H9 (cell line): ENCODE data around the gene MAST4. TPM values are rescaled to one million over a fixed set of nuclear protein-coding genes. Genes with fewer than 3 reads are reported as not detected.

Experiments used
- DNase-seq: peaks from one replicate; pipeline ENCODE4 v3.0.0-alpha.2; 2017
- H2AFZ ChIP-seq: one replicate; pipeline ENCODE4 v1.6.1; 2013; ENCODE audit warnings: mild to moderate bottlenecking, low read length, control low read depth, moderate library complexity
- H2AK5ac ChIP-seq: 2 replicates; pipeline ENCODE4 v1.6.1; 2013; ENCODE audit warnings: low read length, control low read depth, mixed read lengths; ENCODE audit not compliant: insufficient read length
- H2BK120ac ChIP-seq: one replicate; pipeline ENCODE4 v1.6.1; 2013; ENCODE audit warnings: low read depth, mild to moderate bottlenecking, low read length, control low read depth, inconsistent platforms; ENCODE audit not compliant: poor library complexity, severe bottlenecking
- H2BK12ac ChIP-seq: 2 replicates; pipeline ENCODE4 v1.6.1; 2013; ENCODE audit warnings: low read length, control low read depth, mixed read lengths, low read depth; ENCODE audit not compliant: insufficient read length
- H2BK15ac ChIP-seq: 2 replicates; pipeline ENCODE4 v1.6.1; 2013; ENCODE audit warnings: low read depth, low read length, control low read depth
- H2BK20ac ChIP-seq: one replicate; pipeline ENCODE4 v1.6.1; 2013; ENCODE audit warnings: low read depth, mild to moderate bottlenecking, low read length, control low read depth, inconsistent platforms; ENCODE audit not compliant: poor library complexity, severe bottlenecking
- H2BK5ac ChIP-seq: 2 replicates; pipeline ENCODE4 v1.6.1; 2013; ENCODE audit warnings: low read length, control low read depth, mixed read lengths; ENCODE audit not compliant: insufficient read length
- H3K14ac ChIP-seq: 2 replicates; pipeline ENCODE4 v1.6.1; 2013; ENCODE audit warnings: low read length, control low read depth; ENCODE audit not compliant: insufficient read depth
- H3K18ac ChIP-seq: 2 replicates; pipeline ENCODE4 v1.6.1; 2013; ENCODE audit warnings: low read depth, mild to moderate bottlenecking, mixed read lengths, low read length, control low read depth; ENCODE audit not compliant: insufficient read length
- H3K23ac ChIP-seq: 2 replicates; pipeline ENCODE4 v1.6.1; 2013; ENCODE audit warnings: low read length, control low read depth, mixed read lengths, low read depth; ENCODE audit not compliant: insufficient read length
- H3K23me2 ChIP-seq: 2 replicates; pipeline ENCODE4 v1.6.1; 2013; ENCODE audit warnings: low read depth, mild to moderate bottlenecking, mixed read lengths, low read length, control low read depth; ENCODE audit not compliant: insufficient read length, poor library complexity, severe bottlenecking
- H3K27ac ChIP-seq: 2 replicates; pipeline ENCODE4 v1.5.1; 2013; ENCODE audit warnings: low read length, control low read depth, mixed read lengths, low read depth; ENCODE audit not compliant: insufficient read length
- H3K27me3 ChIP-seq: 2 replicates; pipeline ENCODE4 v1.6.1; 2013; ENCODE audit warnings: low read length, control low read depth, inconsistent platforms; ENCODE audit not compliant: insufficient read depth
- H3K4ac ChIP-seq: 2 replicates; pipeline ENCODE4 v1.6.1; 2013; ENCODE audit warnings: low read depth, mild to moderate bottlenecking, control low read depth, inconsistent platforms, low read length, moderate library complexity
- H3K4me1 ChIP-seq: 2 replicates; pipeline ENCODE4 v1.6.1; 2013; ENCODE audit warnings: low read length, control low read depth, inconsistent platforms; ENCODE audit not compliant: insufficient read depth
- H3K4me2 ChIP-seq: 2 replicates; pipeline ENCODE4 v1.6.1; 2013; ENCODE audit warnings: low read length, control low read depth, mixed read lengths; ENCODE audit not compliant: insufficient read length, insufficient read depth
- H3K56ac ChIP-seq: 2 replicates; pipeline ENCODE4 v1.6.1; 2013; ENCODE audit warnings: low read depth, mild to moderate bottlenecking, mixed read lengths, low read length, control low read depth; ENCODE audit not compliant: insufficient read length
- H3K79me1 ChIP-seq: 2 replicates; pipeline ENCODE4 v1.6.1; 2013; ENCODE audit warnings: low read depth, mild to moderate bottlenecking, moderate library complexity, low read length, control low read depth, inconsistent platforms; ENCODE audit not compliant: insufficient read depth, poor library complexity, severe bottlenecking
- H3K79me2 ChIP-seq: 2 replicates; pipeline ENCODE4 v1.6.1; 2013; ENCODE audit warnings: low read length, control low read depth, inconsistent platforms; ENCODE audit not compliant: insufficient read depth
- H3K9ac ChIP-seq: 2 replicates; pipeline ENCODE4 v1.6.1; 2013; ENCODE audit warnings: low read length, control low read depth, mixed read lengths; ENCODE audit not compliant: insufficient read length; ENCODE audit errors: extremely low read depth
- H3K9me3 ChIP-seq: one replicate; pipeline ENCODE4 v1.6.1; 2013; ENCODE audit warnings: low read depth, low read length, inconsistent platforms; ENCODE audit not compliant: control insufficient read depth
- H3T11ph ChIP-seq: one replicate; pipeline ENCODE4 v1.6.1; 2013; ENCODE audit warnings: mild to moderate bottlenecking, low read length, control low read depth, inconsistent platforms
- H4K20me1 ChIP-seq: one replicate; pipeline ENCODE4 v1.6.1; 2013; ENCODE audit not compliant: control insufficient read depth, insufficient read length, insufficient read depth
- H4K5ac ChIP-seq: 2 replicates; pipeline ENCODE4 v1.6.1; 2013; ENCODE audit warnings: low read depth, mild to moderate bottlenecking, mixed read lengths, low read length, control low read depth; ENCODE audit not compliant: insufficient read length
- H4K8ac ChIP-seq: replicated peaks from 2 replicates; pipeline ENCODE4 v1.6.1; 2013; ENCODE audit warnings: low read length, control low read depth, mixed read lengths, low read depth; ENCODE audit not compliant: insufficient read length
- H4K91ac ChIP-seq: 2 replicates; pipeline ENCODE4 v1.6.1; 2013; ENCODE audit warnings: low read depth, mild to moderate bottlenecking, moderate library complexity, mixed read lengths, low read length, control low read depth; ENCODE audit not compliant: insufficient read length
- H3K27ac Mint-ChIP-seq, 3 experiments: 2 replicates in 2 of 3; 3 replicates in 1 of 3; pipeline ENCODE4 v1.8.0; 2020 to 2021; ENCODE audit warnings: mixed read lengths in 3 of 3, mild to moderate bottlenecking in 1 of 3, moderate library complexity in 1 of 3
- H3K27me3 Mint-ChIP-seq: 2 replicates; pipeline ENCODE4 v1.8.0; 2021; ENCODE audit warnings: low read depth, mild to moderate bottlenecking, moderate library complexity, mixed read lengths
- H3K36me3 Mint-ChIP-seq, 3 experiments: 2 replicates in 2 of 3; 3 replicates in 1 of 3; pipeline ENCODE4 v1.8.0; 2020 to 2021; ENCODE audit warnings: low read depth in 3 of 3, mixed read lengths in 3 of 3; ENCODE audit not compliant: insufficient read depth in 1 of 3
- H3K4me1 Mint-ChIP-seq, 2 experiments: 2 replicates each; pipeline ENCODE4 v1.8.0; 2020; ENCODE audit warnings: mixed read lengths in 2 of 2
- H3K4me3 Mint-ChIP-seq, 2 experiments: 2 replicates in 1 of 2; 3 replicates in 1 of 2; pipeline ENCODE4 v1.8.0; 2020 to 2021; ENCODE audit warnings: mild to moderate bottlenecking in 2 of 2, mixed read lengths in 2 of 2, moderate library complexity in 1 of 2
- H3K9me3 Mint-ChIP-seq, 2 experiments: 2 replicates in 1 of 2; 3 replicates in 1 of 2; pipeline ENCODE4 v1.8.0; 2020; ENCODE audit warnings: mild to moderate bottlenecking in 2 of 2, mixed read lengths in 2 of 2, moderate library complexity in 1 of 2
- CTCF ChIP-seq: fragments of 200-600 bp; sonication (generic); conservative IDR thresholded peaks from 3 replicates; pipeline ENCODE4 v1.8.0; 2021; ENCODE audit warnings: antibody characterized with exemption, mild to moderate bottlenecking
- WGBS: extraction: QIAGEN DNeasy Blood & Tissue Kit; methylation state at CpG from one replicate; pipeline ENCODE4 v1.1.7; 2013; ENCODE audit warnings: missing lambda C conversion rate, low lambda C conversion rate, mixed read lengths; ENCODE audit not compliant: insufficient read length; ENCODE audit errors: extremely low coverage; 5-methylcytosine and 5-hydroxymethylcytosine counted together
- total RNA-seq: library from RNA; stranded (reverse); gene quantifications from 2 replicates; pipeline ENCODE4 v1.2.1, GENCODE V29; 2021

MAST4 gene
- total RNA-seq, 1 experiment from 2014 or later, result 3.7 TPM

- Histone ChIP-seq H3K23me2 (no peaks in the 10 kb centered on the region), H2BK12ac (no peak overlapping the region), H3K79me2 (no peaks in the 10 kb centered on the region), H4K20me1 (no peaks in the 10 kb centered on the region), H4K8ac (no peak overlapping the region), H4K91ac (no peak overlapping the region), H3K23ac (no peak overlapping the region), H2AK5ac (no peak overlapping the region), H3K79me1 (no peaks in the 10 kb centered on the region), H3K4me2 (no peak overlapping the region), H2BK120ac (no peak overlapping the region), H3K27me3 (no peaks in the 10 kb centered on the region), H3K18ac (no peak overlapping the region), H3K9ac (no peak overlapping the region), H2BK20ac (no peak overlapping the region), H3K9me3 (no peaks in the 10 kb centered on the region), H2AFZ (no peak overlapping the region), H2BK5ac (no peak overlapping the region), H3K14ac (no peak overlapping the region), H3K4ac (no peak overlapping the region), H3K27ac (no peak overlapping the region), H3K4me1 (no peaks in the 10 kb centered on the region), H2BK15ac (no peak overlapping the region), H3K56ac (no peak overlapping the region), H4K5ac (no peak overlapping the region), H3T11ph (no peak overlapping the region)
- no peaks in the 10 kb centered on the region for H3K9me3 Mint-ChIP-seq
- peaks cover 6% of the 10 kb centered on the region for H3K27me3 Mint-ChIP-seq
- peaks cover 0 to 5% of the 10 kb centered on the region in 2 experiments; a peak in 3 of 4 replicates for H3K4me1 Mint-ChIP-seq
- no CpG with 5 or more reads among the region's 2 CpGs for WGBS
- no peak overlapping the region for H3K4me3 Mint-ChIP-seq
- no peaks in the 10 kb centered on the region for H3K36me3 Mint-ChIP-seq
- H3K27ac Mint-ChIP-seq, result no peak overlapping the region
- no peak for TF ChIP-seq CTCF
- no peak for DNase-seq
Observed at GRCh38 chr5:66727630-66728029, 131.4 kb downstream of the MAST4 start.
